ENCODE results near the gene UNCX. TPM values are rescaled to one million over a fixed set of nuclear protein-coding genes. Genes with fewer than 3 reads are reported as not detected.

UNCX gene
- total RNA-seq, 2 donors from 2014 or later: 0.13 TPM; not detected in 1

GRCh38 chr7:1281068-1281467 is 48.4 kb downstream of the UNCX start:
- Histone ChIP-seq H3K36me3 (ENCODE audit: control insufficient read depth, insufficient read depth, low read length) (no peaks in the 10 kb centered on the region), H3K9ac (ENCODE audit: extremely low read depth, low read length, poor library complexity, severe bottlenecking) (no peak overlapping the region), H3K9me3 (ENCODE audit: control insufficient read depth, low read length) (peaks cover 3% of the 10 kb centered on the region), H3K4me3 (ENCODE audit: low read length) (no peak overlapping the region), H3K27me3 (ENCODE audit: control insufficient read depth, insufficient read depth, low read length, poor library complexity, severe bottlenecking) (no peaks in the 10 kb centered on the region), H3K27ac (ENCODE audit: low read depth, low read length) (no peak overlapping the region), H3K4me1 (ENCODE audit: control insufficient read depth, insufficient read depth, low read length) (no peaks in the 10 kb centered on the region)
- WGBS, 2 experiments (ENCODE audit: insufficient coverage in 1 of 2, insufficient read length in 1 of 2): 86 to 88% methylated on average over 5 to 13 of the region's 13 CpGs
- no peak overlapping the region for H3K27ac Mint-ChIP-seq
- H3K27me3 Mint-ChIP-seq (ENCODE audit: insufficient read depth): peaks cover 14% of the 10 kb centered on the region
- no peaks in the 10 kb centered on the region for H3K36me3 Mint-ChIP-seq (ENCODE audit: low read depth)
- TF ChIP-seq CTCF (conservative IDR thresholded peaks at IDR 0.05): no peak
- no peak for DNase-seq
- H3K4me1 Mint-ChIP-seq: no peaks in the 10 kb centered on the region
- no peak overlapping the region for H3K4me3 Mint-ChIP-seq
- peaks cover 22% of the 10 kb centered on the region for H3K9me3 Mint-ChIP-seq

- TF ChIP-seq CTCF (conservative IDR thresholded peaks at IDR 0.05): no peak
- Histone ChIP-seq H3K9me3 (ENCODE audit: control insufficient read depth, low read length) (no peaks in the 10 kb centered on the region), H3K9ac (ENCODE audit: extremely low read depth, low read length, poor library complexity, severe bottlenecking) (no peak overlapping the region), H3K4me3 (ENCODE audit: low read length) (no peak overlapping the region), H3K27me3 (ENCODE audit: control insufficient read depth, insufficient read depth, low read length, poor library complexity, severe bottlenecking) (no peaks in the 10 kb centered on the region), H3K4me1 (ENCODE audit: control insufficient read depth, insufficient read depth, low read length) (no peaks in the 10 kb centered on the region), H3K27ac (ENCODE audit: low read depth, low read length) (no peak overlapping the region), H3K36me3 (ENCODE audit: control insufficient read depth, insufficient read depth, low read length) (no peaks in the 10 kb centered on the region)
- Mint-ChIP-seq H3K36me3 (ENCODE audit: low read depth) (no peaks in the 10 kb centered on the region), H3K27ac (no peak overlapping the region), H3K27me3 (ENCODE audit: insufficient read depth) (peaks cover 10% of the 10 kb centered on the region), H3K9me3 (peaks cover 13% of the 10 kb centered on the region), H3K4me1 (no peaks in the 10 kb centered on the region), H3K4me3 (no peak overlapping the region)
- DNase-seq: no peak
- WGBS, 2 experiments (ENCODE audit: insufficient coverage in 1 of 2, insufficient read length in 1 of 2): 85 to 89% methylated on average over 4 to 5 of the region's 5 CpGs
Observed at GRCh38 chr7:1282679-1283078, 50.0 kb downstream of the UNCX start.

GRCh38 chr7:1283337-1283736 is 50.7 kb downstream of the UNCX start:
- H3K27me3 ChIP-seq (ENCODE audit: control insufficient read depth, insufficient read depth, low read length, poor library complexity, severe bottlenecking): no peaks in the 10 kb centered on the region
- no peak overlapping the region for H3K4me3 ChIP-seq (ENCODE audit: low read length)
- Mint-ChIP-seq H3K4me3 (no peak overlapping the region), H3K9me3 (peaks cover 8% of the 10 kb centered on the region), H3K36me3 (ENCODE audit: low read depth) (no peaks in the 10 kb centered on the region), H3K4me1 (no peaks in the 10 kb centered on the region), H3K27me3 (ENCODE audit: insufficient read depth) (peaks cover 8% of the 10 kb centered on the region), H3K27ac (no peak overlapping the region)
- H3K9me3 ChIP-seq (ENCODE audit: control insufficient read depth, low read length): no peaks in the 10 kb centered on the region
- no peaks in the 10 kb centered on the region for H3K4me1 ChIP-seq (ENCODE audit: control insufficient read depth, insufficient read depth, low read length)
- no peak for DNase-seq
- H3K36me3 ChIP-seq (ENCODE audit: control insufficient read depth, insufficient read depth, low read length): no peaks in the 10 kb centered on the region
- no peak overlapping the region for H3K27ac ChIP-seq (ENCODE audit: low read depth, low read length)
- no peak for TF ChIP-seq CTCF (conservative IDR thresholded peaks at IDR 0.05)
- no peak overlapping the region for H3K9ac ChIP-seq (ENCODE audit: extremely low read depth, low read length, poor library complexity, severe bottlenecking)
- WGBS, 2 experiments (ENCODE audit: insufficient coverage in 1 of 2, insufficient read length in 1 of 2): 76 to 78% methylated on average over 7 to 10 of the region's 10 CpGs
